SIG-M5 treated with dmso at 0.1 percent for 504 hours (cell line): ENCODE data around the gene STH.
"Not testable (repeated sequence)": the region's sequence is repeated elsewhere in the genome, so short reads cannot be mapped to it uniquely, and the experiment has no call there.

Experiments
- DNase-seq: peaks from one replicate; lab custom pipeline; 2025; ENCODE audit not compliant: unreplicated experiment; lab: John Stamatoyannopoulos, UW

The STH gene

GRCh38 chr17:46002311-46002972 is 3.4 kb downstream of the STH start:
- DNase-seq: peak; percentile 65

- DNase-seq: no peak
These were observed 3.9 kb downstream of the STH start for GRCh38 chr17:46002973-46003316.

GRCh38 chr17:46003907-46004748 is 5.1 kb downstream of the STH start:
- no peak for DNase-seq

GRCh38 chr17:46006082-46006481 is 7.0 kb downstream of the STH start:
- DNase-seq: not testable (repeated sequence)

- no peak for DNase-seq
These were observed 8.5 kb downstream of the STH start for GRCh38 chr17:46007461-46007965.

GRCh38 chr17:46008591-46008990 is 9.5 kb downstream of the STH start:
- no peak for DNase-seq

GRCh38 chr17:46009681-46010596 is 10.9 kb downstream of the STH start:
- no peak for DNase-seq

GRCh38 chr17:46010597-46011186 is 11.6 kb downstream of the STH start:
- DNase-seq: no peak

GRCh38 chr17:46011711-46012505 is 12.9 kb downstream of the STH start:
- DNase-seq: no peak

GRCh38 chr17:46012506-46013079 is 13.5 kb downstream of the STH start:
- no peak for DNase-seq

- DNase-seq: no peak
These were observed 14.1 kb downstream of the STH start for GRCh38 chr17:46013127-46013501.

GRCh38 chr17:46013502-46014165 is 14.6 kb downstream of the STH start:
- no peak for DNase-seq

GRCh38 chr17:46019408-46019925 is 20.4 kb downstream of the STH start:
- DNase-seq: not testable (repeated sequence)

- peak; percentile 13 for DNase-seq
These were observed 21.1 kb downstream of the STH start for GRCh38 chr17:46020023-46020761.

GRCh38 chr17:46020998-46021397 is 21.9 kb downstream of the STH start:
- no peak for DNase-seq

GRCh38 chr17:46023366-46023765 is 24.3 kb downstream of the STH start:
- DNase-seq: not testable (repeated sequence)

- no peak for DNase-seq
These were observed 24.8 kb downstream of the STH start for GRCh38 chr17:46023783-46024388.

GRCh38 chr17:46024590-46024989 is 25.5 kb downstream of the STH start:
- DNase-seq: no peak
